Measurements from ENCODE around the gene ACBD6. TPM values are rescaled to one million over a fixed set of nuclear protein-coding genes. Genes with fewer than 3 reads are reported as not detected.

ACBD6 gene
- total RNA-seq, 1 donor from 2014 or later: 20.5 TPM

DNA sequence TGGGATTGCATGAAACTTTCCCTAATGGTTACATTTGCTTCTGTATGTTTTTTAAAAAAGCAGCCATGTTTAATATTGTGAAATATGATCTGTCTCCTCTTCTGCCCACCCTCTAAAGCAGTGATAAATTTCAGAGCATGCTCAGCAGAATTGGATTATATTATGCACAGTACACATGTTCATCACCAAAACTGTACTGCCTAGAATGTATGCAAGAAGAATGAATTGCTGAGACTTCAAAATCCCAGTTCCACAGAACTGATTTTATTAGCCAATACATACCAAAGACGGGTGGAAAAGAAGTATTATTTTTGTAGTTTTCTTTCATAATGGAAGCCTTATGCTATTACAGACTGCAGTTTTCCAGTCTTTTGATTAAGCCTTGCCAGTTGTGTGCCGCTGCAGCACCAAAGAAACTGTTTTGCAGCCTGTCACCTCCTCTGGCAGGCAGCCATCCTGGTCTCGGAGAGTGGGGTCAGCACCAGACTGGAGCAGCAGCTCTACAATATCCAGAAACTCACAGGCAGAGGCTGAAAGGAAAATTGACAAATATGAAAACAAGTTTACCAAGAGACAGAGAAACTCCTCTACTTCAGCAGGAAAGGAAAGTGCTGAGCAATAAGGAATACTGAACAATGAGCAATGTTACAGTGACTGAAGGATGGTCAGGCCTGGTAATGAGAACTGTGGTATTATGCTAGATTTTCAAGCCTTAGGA is 214.2 kb downstream of the ACBD6 start:
- intact Hi-C loops (cut with micrococcal nuclease): loop anchor here (10.0 kb wide), 1 partner anchor 147 kb away; no protein-coding TSS in a partner anchor
- DNase-seq (peak; percentile 56), ATAC-seq (peak; percentile 54)

GRCh38 chr1:180286417-180286816 is 216.0 kb downstream of the ACBD6 start:
- intact Hi-C loops (cut with micrococcal nuclease): loop anchor here (10.0 kb wide), 1 partner anchor 148 kb away; no protein-coding TSS in a partner anchor
- no peak for DNase-seq
- no peak for ATAC-seq

GRCh38 chr1:180283098-180283497 is 219.3 kb downstream of the ACBD6 start:
- ATAC-seq (no peak), DNase-seq (no peak)
- intact Hi-C loops (cut with micrococcal nuclease): loop anchor here (10.0 kb wide), 1 partner anchor 152 kb away; no protein-coding TSS in a partner anchor

DNA sequence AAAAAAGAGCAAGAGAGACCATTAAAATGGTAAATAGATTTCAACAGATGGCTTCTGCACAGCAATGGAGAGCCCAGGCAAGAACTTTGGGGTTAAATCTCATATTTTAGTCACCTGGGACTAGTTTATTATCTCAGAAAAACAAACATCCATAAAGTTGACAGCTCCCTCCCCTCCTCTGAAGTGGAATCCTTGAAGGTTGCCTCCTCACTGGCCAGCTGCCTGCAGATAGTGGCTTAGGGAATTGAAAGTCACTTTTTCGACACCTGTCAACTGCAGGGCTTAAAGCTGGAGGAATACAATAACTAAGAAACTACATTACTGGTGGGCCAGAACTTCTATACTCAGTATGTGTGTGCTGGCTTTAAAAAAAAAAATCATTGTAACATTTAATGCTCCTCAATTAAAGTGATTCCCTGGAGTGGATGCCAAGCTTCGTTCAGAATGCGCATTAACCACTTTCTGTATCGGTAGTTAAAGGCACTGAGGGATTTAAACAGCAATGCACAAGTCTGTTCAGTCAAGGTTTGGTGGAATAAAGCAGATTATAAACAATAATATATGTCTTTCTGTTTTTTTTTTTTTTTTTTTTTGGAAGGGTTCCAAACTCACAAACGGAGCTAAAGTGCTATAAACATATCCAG is 219.9 kb downstream of the ACBD6 start:
- intact Hi-C loops (cut with micrococcal nuclease): loop anchor here (10.0 kb wide), 1 partner anchor 152 kb away; no protein-coding TSS in a partner anchor
- no peak for ATAC-seq
- DNase-seq: no peak

- intact Hi-C loops (cut with micrococcal nuclease): loop anchor here (10.0 kb wide), 1 partner anchor 153 kb away; no protein-coding TSS in a partner anchor
- DNase-seq (no peak), ATAC-seq (no peak)
These were observed 220.9 kb downstream of the ACBD6 start for GRCh38 chr1:180281490-180281889.

GRCh38 chr1:180280617-180281016 is 221.8 kb downstream of the ACBD6 start:
- no peak for DNase-seq
- intact Hi-C loops (cut with micrococcal nuclease): loop anchor here (10.0 kb wide), 1 partner anchor 154 kb away; no protein-coding TSS in a partner anchor
- ATAC-seq: no peak

GRCh38 chr1:180279651-180280050 is 222.7 kb downstream of the ACBD6 start:
- no peak for DNase-seq
- no peak for ATAC-seq
- intact Hi-C loops (cut with micrococcal nuclease): loop anchor here (10.0 kb wide), 1 partner anchor 155 kb away; no protein-coding TSS in a partner anchor

- ATAC-seq (peak; percentile 71), DNase-seq (no peak)
- intact Hi-C loops (cut with micrococcal nuclease): no loop called here
These were observed 223.6 kb downstream of the ACBD6 start for GRCh38 chr1:180278596-180279395.

GRCh38 chr1:180278194-180278515 is 224.2 kb downstream of the ACBD6 start:
- no peak for ATAC-seq
- intact Hi-C loops (cut with micrococcal nuclease): no loop called here
- no peak for DNase-seq

GRCh38 chr1:180277476-180278193 is 224.7 kb downstream of the ACBD6 start:
- DNase-seq (no peak), ATAC-seq (no peak)

GRCh38 chr1:180275726-180276125 is 226.7 kb downstream of the ACBD6 start:
- no peak for DNase-seq
- intact Hi-C loops (cut with micrococcal nuclease): no loop called here
- ATAC-seq: no peak

More at GRCh38 chr1:180277476-180278193, 224.7 kb downstream of the ACBD6 start:
- intact Hi-C loops (cut with micrococcal nuclease): no loop called here

- no peak for DNase-seq
- intact Hi-C loops (cut with micrococcal nuclease): no loop called here
- no peak for ATAC-seq
These were observed 228.2 kb downstream of the ACBD6 start for GRCh38 chr1:180274221-180274620.

DNA sequence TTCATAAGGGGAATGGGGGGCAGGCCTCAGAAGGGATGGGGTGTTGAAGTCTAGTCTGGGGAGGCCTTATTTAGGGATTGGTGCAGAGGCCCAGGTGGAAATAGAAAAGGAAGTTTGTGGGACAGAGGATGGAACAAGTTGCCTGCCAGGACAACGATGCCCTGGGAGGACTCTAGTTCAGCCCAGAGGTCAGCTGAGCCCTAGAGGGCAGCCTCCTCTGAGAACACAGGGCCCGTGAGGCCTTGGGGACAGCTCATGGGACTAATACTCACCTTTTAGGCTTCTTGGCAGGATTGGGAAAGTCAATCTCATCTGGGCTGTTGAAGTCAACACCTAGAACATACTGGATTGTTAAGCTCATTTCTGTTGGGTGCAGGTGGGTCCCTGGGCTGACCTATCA is 229.3 kb downstream of the ACBD6 start:
- intact Hi-C loops (cut with micrococcal nuclease): no loop called here
- ATAC-seq: no peak
- DNase-seq: no peak

GRCh38 chr1:180272395-180272794 is 230.0 kb downstream of the ACBD6 start:
- DNase-seq: no peak

DNA sequence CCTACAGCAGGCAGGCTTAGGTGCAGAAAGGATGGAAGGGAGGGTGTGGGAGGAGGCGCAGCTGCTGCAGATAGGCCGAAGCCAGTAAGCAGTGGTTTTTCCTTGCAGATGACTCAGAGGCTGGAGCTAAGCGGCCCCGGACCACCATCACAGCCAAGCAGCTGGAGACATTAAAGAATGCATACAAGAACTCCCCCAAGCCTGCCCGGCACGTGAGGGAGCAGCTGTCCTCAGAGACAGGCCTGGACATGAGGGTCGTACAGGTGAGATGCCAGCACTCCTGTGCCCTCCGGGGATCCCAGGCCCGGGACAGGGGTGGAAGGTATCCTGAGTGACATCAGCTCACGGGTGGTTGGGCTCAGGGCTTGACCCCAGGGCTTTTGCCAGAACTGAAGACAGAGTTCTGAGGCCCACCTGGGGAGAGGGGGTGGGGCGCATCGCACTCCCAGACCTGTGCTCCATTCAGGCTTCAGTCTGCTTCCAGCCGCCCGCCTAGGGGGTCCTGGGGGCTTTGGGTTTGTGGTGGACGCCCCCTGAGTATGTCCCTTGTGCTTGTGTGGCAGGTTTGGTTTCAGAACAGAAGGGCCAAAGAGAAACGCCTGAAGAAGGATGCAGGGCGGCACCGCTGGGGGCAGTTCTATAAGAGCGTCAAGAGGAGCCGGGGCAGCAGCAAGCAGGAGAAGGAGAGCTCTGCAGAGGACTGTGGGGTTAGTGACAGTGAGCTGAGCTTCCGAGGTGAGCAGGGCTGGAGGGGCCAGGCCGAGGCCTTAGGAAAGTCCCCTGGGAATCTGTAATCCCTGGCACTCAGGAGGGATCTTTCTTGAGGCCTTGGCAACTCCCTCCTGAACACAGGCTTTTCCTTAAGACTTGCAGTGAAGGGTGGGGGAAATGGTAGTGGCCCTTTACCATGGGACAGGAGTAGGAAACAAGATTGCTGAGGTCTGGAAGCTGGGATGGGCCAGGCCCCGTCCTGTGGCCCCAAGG is 230.8 kb downstream of the ACBD6 start:
- intact Hi-C loops (cut with micrococcal nuclease): no loop called here
- DNase-seq: no peak
- ATAC-seq: peak; percentile 24

More at GRCh38 chr1:180272395-180272794, 230.0 kb downstream of the ACBD6 start:
- no peak for ATAC-seq
- intact Hi-C loops (cut with micrococcal nuclease): no loop called here

GRCh38 chr1:180270530-180271271 is 231.7 kb downstream of the ACBD6 start:
- no peak for ATAC-seq
- DNase-seq: no peak
- intact Hi-C loops (cut with micrococcal nuclease): no loop called here
